ENCODE measurements around the gene GLIS1. TPM values are rescaled to one million over a fixed set of nuclear protein-coding genes. Genes with fewer than 3 reads are reported as not detected.

GLIS1 gene
- total RNA-seq, 1 experiment from 2014 or later = 0.28 TPM

GRCh38 chr1:53458634-53459033 lies 280.3 kb downstream of the GLIS1 start:
- no peak for DNase-seq
- Histone ChIP-seq H3K9ac (ENCODE audit: extremely low read depth, insufficient read length, low read length) (no peak overlapping the region), H2AFZ (ENCODE audit: low read length) (no peak overlapping the region), H3K14ac (ENCODE audit: insufficient read depth, low read length) (no peak overlapping the region), H3K27me3 (ENCODE audit: insufficient read depth, low read length) (no peaks in the 10 kb centered on the region), H3K4ac (ENCODE audit: low read depth, low read length) (no peak overlapping the region), H4K8ac (replicated peaks; ENCODE audit: insufficient read length, low read depth, low read length) (no peak overlapping the region), H2BK120ac (ENCODE audit: low read depth, low read length, poor library complexity, severe bottlenecking) (no peak overlapping the region), H3K56ac (ENCODE audit: insufficient read length, low read depth, low read length) (no peak overlapping the region), H2BK15ac (ENCODE audit: low read depth, low read length) (no peak overlapping the region), H2BK12ac (ENCODE audit: insufficient read length, low read depth, low read length) (no peak overlapping the region), H2BK20ac (ENCODE audit: low read depth, low read length, poor library complexity, severe bottlenecking) (no peak overlapping the region), H3K27ac (ENCODE audit: insufficient read length, low read depth, low read length) (no peak overlapping the region), H3K23ac (ENCODE audit: insufficient read length, low read depth, low read length) (no peak overlapping the region), H3K4me1 (ENCODE audit: insufficient read depth, low read length) (no peaks in the 10 kb centered on the region; the same call in 1 of the 2 replicates), H2AK5ac (ENCODE audit: insufficient read length, low read length) (no peak overlapping the region), H3K23me2 (ENCODE audit: insufficient read length, low read depth, low read length, poor library complexity, severe bottlenecking) (no peaks in the 10 kb centered on the region), H3K79me1 (ENCODE audit: insufficient read depth, low read depth, low read length, poor library complexity, severe bottlenecking) (no peaks in the 10 kb centered on the region), H3K9me3 (ENCODE audit: control insufficient read depth, low read depth, low read length) (no peaks in the 10 kb centered on the region), H3K79me2 (ENCODE audit: insufficient read depth, low read length) (no peaks in the 10 kb centered on the region), H3K18ac (ENCODE audit: insufficient read length, low read depth, low read length) (no peak overlapping the region), H3K4me2 (ENCODE audit: insufficient read depth, insufficient read length, low read length) (no peak overlapping the region), H4K91ac (ENCODE audit: insufficient read length, low read depth, low read length) (no peak overlapping the region), H3T11ph (ENCODE audit: low read length) (no peak overlapping the region), H2BK5ac (ENCODE audit: insufficient read length, low read length) (no peak overlapping the region), H4K20me1 (ENCODE audit: control insufficient read depth, insufficient read depth, insufficient read length) (no peaks in the 10 kb centered on the region), H4K5ac (ENCODE audit: insufficient read length, low read depth, low read length) (no peak overlapping the region)
- H3K27me3 Mint-ChIP-seq (ENCODE audit: low read depth) = peaks cover 13% of the 10 kb centered on the region; the same call in 1 of the 2 replicates
- no peaks in the 10 kb centered on the region for H3K36me3 Mint-ChIP-seq (ENCODE audit: insufficient read depth in 1 of 3, low read depth in 3 of 3)
- WGBS (ENCODE audit: extremely low coverage, insufficient read length, low lambda C conversion rate) = 100% methylated on average over 1 of the region's 3 CpGs
- peaks cover 7 to 11% of the 10 kb centered on the region in 2 experiments for H3K4me1 Mint-ChIP-seq
- H3K27ac Mint-ChIP-seq = no peak overlapping the region
- no peaks in the 10 kb centered on the region for H3K9me3 Mint-ChIP-seq
- no peak for TF ChIP-seq CTCF (conservative IDR thresholded peaks at IDR 0.05)
- no peak overlapping the region for H3K4me3 Mint-ChIP-seq

Other genes with a start within 250 kb of the GLIS1 start
- 49.3 and 50.2 TPM in 2 replicates for gene NDC1, start 99.1 kb upstream of the GLIS1 start, total RNA-seq (2021)
- gene YIPF1, start 150.6 kb upstream of the GLIS1 start, total RNA-seq (2021) = 29.1 and 33.1 TPM in 2 replicates
- not detected in 2 replicates for gene DIO1, start 155.0 kb upstream of the GLIS1 start, total RNA-seq (2021)
- gene IFT25, start 206.5 kb upstream of the GLIS1 start, total RNA-seq (2021) = 33.6 and 36.8 TPM in 2 replicates
- gene LRRC42, start 207.2 kb upstream of the GLIS1 start, total RNA-seq (2021) = 36.3 and 38.2 TPM in 2 replicates